Measurements from ENCODE around the gene TMEM163. TPM values are rescaled to one million over a fixed set of nuclear protein-coding genes. Genes with fewer than 3 reads are reported as not detected.

The TMEM163 gene
- polyA plus RNA-seq, 1 donor from 2014 or later = 3.5 TPM

GRCh38 chr2:134408791-134409190, 310.0 kb downstream of the TMEM163 start:
- Histone ChIP-seq H3K79me2 (replicated peaks; ENCODE audit: insufficient read depth, low read length) (no peaks in the 10 kb centered on the region), H3K9ac (ENCODE audit: low read length) (no peak overlapping the region), H3K9me3 (ENCODE audit: low read length) (no peaks in the 10 kb centered on the region), H3K36me3 (ENCODE audit: insufficient read depth, low read length) (no peaks in the 10 kb centered on the region), H4K20me1 (ENCODE audit: insufficient read depth) (no peaks in the 10 kb centered on the region), H3K9me2 (ENCODE audit: insufficient read depth, low read length) (no peaks in the 10 kb centered on the region), H3F3A (ENCODE audit: insufficient read depth, low read length, poor library complexity, severe bottlenecking) (no peaks in the 10 kb centered on the region), H3K4me2 (ENCODE audit: low read length) (no peak overlapping the region), H3K27ac (ENCODE audit: low read length) (no peak overlapping the region), H3K27me3 (ENCODE audit: insufficient read depth, low read depth, low read length) (no peaks in the 10 kb centered on the region), H3K4me3 (ENCODE audit: low read length) (no peak overlapping the region), H2AFZ (ENCODE audit: low read depth, low read length) (no peak overlapping the region)
- TF ChIP-seq CTCF (IDR thresholded peaks at IDR 0.05; ENCODE audit: poor library complexity, severe bottlenecking) = no peak
- TF ChIP-seq SMC3 (conservative IDR thresholded peaks at IDR 0.05; ENCODE audit: poor library complexity) = no peak
- no peak for TF ChIP-seq EZH2 (IDR thresholded peaks at IDR 0.05; ENCODE audit: borderline replicate concordance, insufficient read depth, low read length, poor library complexity, severe bottlenecking)

- Histone ChIP-seq H3K36me3 (ENCODE audit: insufficient read depth, low read length) (no peaks in the 10 kb centered on the region), H3K27me3 (ENCODE audit: insufficient read depth, low read depth, low read length) (no peaks in the 10 kb centered on the region), H3K9me3 (ENCODE audit: low read length) (no peaks in the 10 kb centered on the region), H3K4me3 (ENCODE audit: low read length) (no peak overlapping the region), H3K27ac (ENCODE audit: low read length) (no peak overlapping the region), H3K79me2 (replicated peaks; ENCODE audit: insufficient read depth, low read length) (no peaks in the 10 kb centered on the region), H2AFZ (ENCODE audit: low read depth, low read length) (no peak overlapping the region), H3F3A (ENCODE audit: insufficient read depth, low read length, poor library complexity, severe bottlenecking) (no peaks in the 10 kb centered on the region), H4K20me1 (ENCODE audit: insufficient read depth) (no peaks in the 10 kb centered on the region), H3K9ac (ENCODE audit: low read length) (no peak overlapping the region), H3K4me2 (ENCODE audit: low read length) (no peak overlapping the region), H3K9me2 (ENCODE audit: insufficient read depth, low read length) (no peaks in the 10 kb centered on the region)
- TF ChIP-seq REST (IDR thresholded peaks at IDR 0.05; ENCODE audit: borderline replicate concordance) = no peak
- no peak for TF ChIP-seq TAF1 (IDR thresholded peaks at IDR 0.05; ENCODE audit: low read depth)
- no peak for TF ChIP-seq CTCF (IDR thresholded peaks at IDR 0.05; ENCODE audit: poor library complexity, severe bottlenecking)
- no peak for TF ChIP-seq SMC3 (conservative IDR thresholded peaks at IDR 0.05; ENCODE audit: poor library complexity)
- no peak for TF ChIP-seq MXI1 (conservative IDR thresholded peaks at IDR 0.05; ENCODE audit: poor library complexity, severe bottlenecking)
- TF ChIP-seq EP300 (conservative IDR thresholded peaks at IDR 0.05; ENCODE audit: poor library complexity, severe bottlenecking) = no peak
- no peak for TF ChIP-seq RAD21 (conservative IDR thresholded peaks at IDR 0.05)
- TF ChIP-seq EZH2 (IDR thresholded peaks at IDR 0.05; ENCODE audit: borderline replicate concordance, insufficient read depth, low read length, poor library complexity, severe bottlenecking) = no peak
- no peak for TF ChIP-seq POLR2AphosphoS5 (IDR thresholded peaks at IDR 0.05)
Observed at GRCh38 chr2:134408386-134408785, 310.4 kb downstream of the TMEM163 start.
